Measurements from ENCODE around the gene SKIC2. TPM values are rescaled to one million over a fixed set of nuclear protein-coding genes. Genes with fewer than 3 reads are reported as not detected.
A peak's percentile ranks its signal among the peaks of the same experiment; 100 is the strongest.

Gene SKIC2
- total RNA-seq, 4 donors from 2014 or later: 31.3 to 60.4 (median 49.3) TPM

GRCh38 chr6:31935823-31936222, 23.2 kb upstream of the SKIC2 start:
- 85% methylated on average over 9 of the region's 9 CpGs for WGBS
- H3K27me3 ChIP-seq: no peaks in the 10 kb centered on the region
- no peak for DNase-seq (ENCODE audit: low spot score in 2 of 2)

DNA sequence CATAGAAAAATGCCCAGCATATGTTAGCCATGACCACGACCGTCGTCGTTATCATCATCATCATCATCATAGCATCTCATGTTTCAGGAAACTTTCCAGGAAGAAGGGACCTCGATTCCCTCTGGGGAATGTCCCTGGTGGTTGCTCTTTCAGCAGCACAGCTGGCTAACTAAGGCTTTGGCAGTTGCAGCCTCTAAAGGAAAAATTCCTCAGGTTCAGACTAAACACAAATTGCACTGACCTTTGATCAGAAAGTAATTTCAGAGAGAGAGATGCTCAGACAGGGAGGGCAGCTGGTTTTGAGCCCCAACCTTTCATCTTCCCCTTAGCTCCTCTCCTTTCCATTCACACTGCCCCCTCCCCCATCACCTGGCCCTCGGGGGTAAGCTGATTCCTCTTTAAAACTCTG, 18.7 kb upstream of the SKIC2 start:
- Histone ChIP-seq H3K9me3 (no peaks in the 10 kb centered on the region), H3K4me3 (no peak overlapping the region), H3K4me1 (peaks cover 6% of the 10 kb centered on the region), H3K36me3 (no peaks in the 10 kb centered on the region), H3K27me3 (no peaks in the 10 kb centered on the region), H3K27ac (no peak overlapping the region)
- WGBS: 19% methylated on average over 6 of the region's 6 CpGs
- no peak for TF ChIP-seq POLR2A (IDR thresholded peaks at IDR 0.05)
- TF ChIP-seq POLR2AphosphoS5 (IDR thresholded peaks at IDR 0.05): no peak
- no peak for TF ChIP-seq EP300 (IDR thresholded peaks at IDR 0.05)
- TF ChIP-seq CTCF (IDR thresholded peaks at IDR 0.05): no peak
- no peak for DNase-seq (ENCODE audit: low spot score in 2 of 2)

More at GRCh38 chr6:31935823-31936222, 23.2 kb upstream of the SKIC2 start:
- Histone ChIP-seq H3K4me1 (no peaks in the 10 kb centered on the region), H3K27ac (no peak overlapping the region), H3K9me3 (no peaks in the 10 kb centered on the region), H3K36me3 (no peaks in the 10 kb centered on the region), H3K4me3 (no peak overlapping the region)
- TF ChIP-seq POLR2A (IDR thresholded peaks at IDR 0.05): no peak
- no peak for TF ChIP-seq POLR2AphosphoS5 (IDR thresholded peaks at IDR 0.05)
- TF ChIP-seq EP300 (IDR thresholded peaks at IDR 0.05): no peak
- TF ChIP-seq CTCF (IDR thresholded peaks at IDR 0.05): no peak

GRCh38 chr6:31943742-31944141, 15.2 kb upstream of the SKIC2 start:
- no peaks in the 10 kb centered on the region for H3K27me3 ChIP-seq
- H3K27ac ChIP-seq: no peak overlapping the region
- no peaks in the 10 kb centered on the region for H3K36me3 ChIP-seq
- TF ChIP-seq EP300 (IDR thresholded peaks at IDR 0.05) (no peak), CTCF (IDR thresholded peaks at IDR 0.05) (no peak), POLR2A (IDR thresholded peaks at IDR 0.05) (no peak), POLR2AphosphoS5 (IDR thresholded peaks at IDR 0.05) (no peak)
- H3K4me1 ChIP-seq: peaks cover 21% of the 10 kb centered on the region
- DNase-seq (ENCODE audit: low spot score in 2 of 2): no peak
- H3K4me3 ChIP-seq: no peak overlapping the region
- WGBS: 86% methylated on average over 3 of the region's 3 CpGs
- H3K9me3 ChIP-seq: no peaks in the 10 kb centered on the region

DNA sequence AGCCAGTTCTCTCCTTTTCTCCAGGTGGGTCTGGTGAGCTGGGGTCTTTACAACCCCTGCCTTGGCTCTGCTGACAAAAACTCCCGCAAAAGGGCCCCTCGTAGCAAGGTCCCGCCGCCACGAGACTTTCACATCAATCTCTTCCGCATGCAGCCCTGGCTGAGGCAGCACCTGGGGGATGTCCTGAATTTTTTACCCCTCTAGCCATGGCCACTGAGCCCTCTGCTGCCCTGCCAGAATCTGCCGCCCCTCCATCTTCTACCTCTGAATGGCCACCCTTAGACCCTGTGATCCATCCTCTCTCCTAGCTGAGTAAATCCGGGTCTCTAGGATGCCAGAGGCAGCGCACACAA, 13.8 kb upstream of the SKIC2 start:
- TF ChIP-seq EP300 (IDR thresholded peaks at IDR 0.05) (no peak), POLR2A (IDR thresholded peaks at IDR 0.05) (no peak), POLR2AphosphoS5 (IDR thresholded peaks at IDR 0.05) (no peak), CTCF (IDR thresholded peaks at IDR 0.05) (no peak)
- DNase-seq (ENCODE audit: low spot score in 2 of 2): no peak
- Histone ChIP-seq H3K36me3 (no peaks in the 10 kb centered on the region), H3K27ac (peak overlapping the region; percentile 78), H3K9me3 (no peaks in the 10 kb centered on the region), H3K4me1 (peaks cover 21% of the 10 kb centered on the region), H3K27me3 (no peaks in the 10 kb centered on the region), H3K4me3 (peak overlapping the region; percentile 19)
- 70% methylated on average over 9 of the region's 9 CpGs for WGBS

- H3K36me3 ChIP-seq: peaks cover 4% of the 10 kb centered on the region
- no peaks in the 10 kb centered on the region for H3K9me3 ChIP-seq
- peak within 1 kb of the TSS; percentile 78 for H3K27ac ChIP-seq
- H3K4me1 ChIP-seq: peaks cover 21% of the 10 kb centered on the region
- DNase-seq (ENCODE audit: low spot score in 2 of 2): peak; percentile 89 to 90
- peak within 1 kb of the TSS; percentile 19 for H3K4me3 ChIP-seq
- TF ChIP-seq POLR2AphosphoS5 (IDR thresholded peaks at IDR 0.05) (peak in 1 of 3 donors; percentile 22), CTCF (IDR thresholded peaks at IDR 0.05) (no peak)
- H3K27me3 ChIP-seq: no peaks in the 10 kb centered on the region
- 30% methylated on average over 10 of the region's 11 CpGs for WGBS
Measured at GRCh38 chr6:31945507-31946369, 13.2 kb upstream of the SKIC2 start, which contains the start of gene CFB. Gene CFB (plus strand): TSS chr6:31946095. CDS start chr6:31946222, 127 bp downstream.
